GM18951 (cell line): ENCODE data around the gene SNRPD3.
A peak's percentile ranks its signal among the peaks of the same experiment; 100 is the strongest.

Source experiments
- POLR2A ChIP-seq: IDR thresholded peaks from 4 replicates; pipeline ENCODE4 v1.6.1; 2011; ENCODE audit warnings: mild to moderate bottlenecking; ENCODE audit not compliant: insufficient read length, insufficient read depth; ENCODE audit errors: extremely low read depth
- in situ Hi-C: fragments of 300-500 bp; cut with MboI; formaldehyde crosslinking; loops from one replicate; pipeline ENCODE4 v1.12.0; 2022; ENCODE audit warnings: low sequenced_read_pairs, mixed read lengths, inconsistent platforms; ENCODE audit not compliant: unreplicated experiment

The SNRPD3 gene

GRCh38 chr22:24555165-24556039 lies at the start of gene SNRPD3:
SNRPD3 (plus strand) TSS chr22:24555999; CDS start chr22:24557675, 1,676 bp downstream.
- in situ Hi-C loops = no loop called here
- peak; percentile 73 for TF ChIP-seq POLR2A

- in situ Hi-C loops = no loop called here
These were observed 48.9 kb upstream of the SNRPD3 start for GRCh38 chr22:24506802-24507438.

GRCh38 chr22:24507716-24508115 lies 48.1 kb upstream of the SNRPD3 start:
- in situ Hi-C loops = no loop called here

More at GRCh38 chr22:24506802-24507438, 48.9 kb upstream of the SNRPD3 start:
- no peak for TF ChIP-seq POLR2A

GRCh38 chr22:24510637-24511625 lies 44.9 kb upstream of the SNRPD3 start:
- in situ Hi-C loops = no loop called here
- TF ChIP-seq POLR2A = no peak

More at GRCh38 chr22:24507716-24508115, 48.1 kb upstream of the SNRPD3 start:
- TF ChIP-seq POLR2A = no peak

GRCh38 chr22:24512043-24512442 lies 43.8 kb upstream of the SNRPD3 start:
- TF ChIP-seq POLR2A = no peak
- in situ Hi-C loops = no loop called here

GRCh38 chr22:24513378-24514240 lies 42.2 kb upstream of the SNRPD3 start:
- in situ Hi-C loops = no loop called here
- TF ChIP-seq POLR2A = no peak

- TF ChIP-seq POLR2A = no peak
- in situ Hi-C loops = loop anchor here (5.0 kb wide), 1 partner anchor 97 kb away; no protein-coding TSS in a partner anchor
These were observed 41.4 kb upstream of the SNRPD3 start for GRCh38 chr22:24514241-24515026.

GRCh38 chr22:24515027-24515338 lies 40.8 kb upstream of the SNRPD3 start:
- no peak for TF ChIP-seq POLR2A
- in situ Hi-C loops = loop anchor here (5.0 kb wide), 1 partner anchor 98 kb away; no protein-coding TSS in a partner anchor

GRCh38 chr22:24516301-24516737 lies 39.5 kb upstream of the SNRPD3 start:
- in situ Hi-C loops = loop anchor here (5.0 kb wide), 1 partner anchor 99 kb away; no protein-coding TSS in a partner anchor
- no peak for TF ChIP-seq POLR2A

- no peak for TF ChIP-seq POLR2A
- in situ Hi-C loops = loop anchor here (5.0 kb wide), 1 partner anchor 100 kb away; no protein-coding TSS in a partner anchor
These were observed 38.4 kb upstream of the SNRPD3 start for GRCh38 chr22:24517446-24517845.

- in situ Hi-C loops = loop anchor here (5.0 kb wide), 1 partner anchor 101 kb away; no protein-coding TSS in a partner anchor
These were observed 37.6 kb upstream of the SNRPD3 start for GRCh38 chr22:24518228-24518627.

More at GRCh38 chr22:24518228-24518627, 37.6 kb upstream of the SNRPD3 start:
- TF ChIP-seq POLR2A = no peak
